HG03558 (cell line): Measurements from ENCODE around the gene PROSER1.
A peak's percentile ranks its signal among the peaks of the same experiment; 100 is the strongest.
"Not testable (repeated sequence)": the region's sequence is repeated elsewhere in the genome, so short reads cannot be mapped to it uniquely, and the experiment has no call there.

Experiments
- ATAC-seq: cut with Tn5 transposase; IDR thresholded peaks from one replicate; pipeline ENCODE4 v1.9.1; 2021; ENCODE audit warnings: moderate number of reproducible peaks; ENCODE audit not compliant: unreplicated experiment; ENCODE audit errors: extremely low read depth

Gene PROSER1

GRCh38 chr13:39032150-39032549 is 5.7 kb downstream of the PROSER1 start:
- ATAC-seq: no peak

- no peak for ATAC-seq
Observed at GRCh38 chr13:39025433-39025839, 12.5 kb downstream of the PROSER1 start.

GRCh38 chr13:39023761-39024160 is 14.1 kb downstream of the PROSER1 start:
- no peak for ATAC-seq

- no peak for ATAC-seq
Observed at GRCh38 chr13:39023316-39023715, 14.6 kb downstream of the PROSER1 start.

- ATAC-seq: no peak
Observed at GRCh38 chr13:39020853-39021462, 16.9 kb downstream of the PROSER1 start.

GRCh38 chr13:39016787-39017186 is 21.1 kb downstream of the PROSER1 start:
- peak; percentile 71 for ATAC-seq

- ATAC-seq: peak; percentile 66
Observed at GRCh38 chr13:39016087-39016486, 21.8 kb downstream of the PROSER1 start.

- ATAC-seq: no peak
Observed at GRCh38 chr13:39013462-39013861, 24.4 kb downstream of the PROSER1 start.

GRCh38 chr13:39012608-39013007 is 25.3 kb downstream of the PROSER1 start:
- ATAC-seq: no peak

GRCh38 chr13:39006371-39007111 is 31.3 kb downstream of the PROSER1 start:
- ATAC-seq: not testable (repeated sequence)

GRCh38 chr13:38998739-38999138 is 39.1 kb downstream of the PROSER1 start:
- ATAC-seq: no peak

- ATAC-seq: no peak
Observed at GRCh38 chr13:38993381-38993780, 44.5 kb downstream of the PROSER1 start.

GRCh38 chr13:38990693-38991092 is 47.2 kb downstream of the PROSER1 start, which contains the start of gene STOML3:
TSS of gene STOML3 (minus strand) at chr13:38990831. CDS start at chr13:38990721, 110 bp downstream.
- no peak for ATAC-seq

GRCh38 chr13:38981096-38981495 is 56.8 kb downstream of the PROSER1 start:
- ATAC-seq: no peak

- ATAC-seq: no peak
Observed at GRCh38 chr13:38980750-38981078, 57.2 kb downstream of the PROSER1 start.

- ATAC-seq: no peak
Observed at GRCh38 chr13:38979891-38980749, 57.8 kb downstream of the PROSER1 start.

GRCh38 chr13:38970380-38971051 is 67.4 kb downstream of the PROSER1 start:
- no peak for ATAC-seq

GRCh38 chr13:38969187-38969586 is 68.7 kb downstream of the PROSER1 start:
- ATAC-seq: no peak

GRCh38 chr13:38967446-38967845 is 70.4 kb downstream of the PROSER1 start:
- ATAC-seq: no peak

- no peak for ATAC-seq
Observed at GRCh38 chr13:38965281-38965680, 72.6 kb downstream of the PROSER1 start.
